Memory B cell (primary cell): Measurements from ENCODE around the gene THY1.
"Not testable (repeated sequence)": the region's sequence is repeated elsewhere in the genome, so short reads cannot be mapped to it uniquely, and the experiment has no call there.

ENCODE experiments used
- ATAC-seq: fragments of 150-1000 bp; cut with Tn5 transposase; 2 replicates; pipeline ENCODE4 v1.10.0; 2021; ENCODE audit warnings: low read depth, mild to moderate bottlenecking, moderate library complexity
- DNase-seq, 2 donors: peaks; one replicate each; pipeline ENCODE4 v3.0.0; 2022; ENCODE audit warnings: low spot score in 2 of 2
- H3K27ac Mint-ChIP-seq: one replicate; pipeline ENCODE4 v1.8.0; 2022; ENCODE audit warnings: mild to moderate bottlenecking, moderate library complexity, mixed read lengths
- H3K27me3 Mint-ChIP-seq: one replicate; pipeline ENCODE4 v1.8.0; 2022; ENCODE audit warnings: mixed read lengths
- H3K36me3 Mint-ChIP-seq: one replicate; pipeline ENCODE4 v1.8.0; 2022; ENCODE audit warnings: mild to moderate bottlenecking, mixed read lengths
- H3K4me1 Mint-ChIP-seq: one replicate; pipeline ENCODE4 v1.8.0; 2022; ENCODE audit warnings: mixed read lengths
- H3K4me3 Mint-ChIP-seq: one replicate; pipeline ENCODE4 v1.8.0; 2022; ENCODE audit warnings: mild to moderate bottlenecking, moderate library complexity, mixed read lengths
- H3K9me3 Mint-ChIP-seq: one replicate; pipeline ENCODE4 v1.8.0; 2022; ENCODE audit warnings: mixed read lengths

The THY1 gene

DNA sequence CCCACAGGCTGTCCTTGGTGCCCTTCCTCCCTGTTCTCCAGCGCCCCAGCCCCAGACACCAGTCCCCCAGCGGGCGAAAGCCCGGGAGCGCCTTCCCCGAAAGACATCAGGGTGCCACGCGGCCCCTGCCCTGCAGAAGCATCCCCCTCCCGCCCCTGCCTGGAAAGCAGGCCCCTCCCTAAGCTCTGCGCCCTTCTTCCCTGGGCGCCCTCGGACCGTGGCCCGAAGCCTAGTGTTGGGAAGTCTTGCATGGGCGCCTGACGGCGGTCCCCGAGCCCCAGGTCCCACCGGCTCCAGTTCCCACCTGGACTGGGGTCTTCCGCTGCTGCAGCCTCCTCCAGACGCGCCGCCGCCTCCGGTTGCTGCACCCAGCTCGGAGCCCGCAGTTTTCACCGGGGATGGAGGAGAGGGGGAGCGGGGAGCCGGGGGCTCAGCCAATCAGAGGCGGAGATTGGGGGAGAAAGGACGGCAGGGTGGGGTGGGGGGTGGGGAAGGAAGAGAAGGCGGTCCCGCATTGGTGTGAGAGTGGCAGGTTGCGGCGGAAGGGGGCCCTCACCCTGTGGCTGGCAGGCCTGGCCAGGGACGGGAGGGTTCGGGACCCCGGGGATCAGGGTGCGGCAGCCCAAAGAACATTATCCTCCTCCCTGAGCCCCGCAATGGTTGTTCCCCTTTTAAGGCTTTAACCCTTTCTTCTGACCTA, at the start of gene THY1:
Gene THY1, minus strand, starts transcription at position 364 of the 700 bp plus-strand sequence. CDS start 2,267 bp downstream, outside the sequence.
- H3K27me3 Mint-ChIP-seq = peaks cover 44% of the 10 kb centered on the region
- no peaks in the 10 kb centered on the region for H3K9me3 Mint-ChIP-seq
- peak within 1 kb of the TSS; percentile 58 for H3K4me3 Mint-ChIP-seq
- H3K4me1 Mint-ChIP-seq = peaks cover 7% of the 10 kb centered on the region
- ATAC-seq = no peak
- H3K36me3 Mint-ChIP-seq = no peaks in the 10 kb centered on the region
- no peak within 1 kb of the TSS for H3K27ac Mint-ChIP-seq
- DNase-seq = no peak

GRCh38 chr11:119472186-119472855, 49.3 kb upstream of the THY1 start:
- peaks cover 29% of the 10 kb centered on the region for H3K27me3 Mint-ChIP-seq
- ATAC-seq = no peak
- no peaks in the 10 kb centered on the region for H3K4me1 Mint-ChIP-seq
- DNase-seq = no peak
- peaks cover 8% of the 10 kb centered on the region for H3K9me3 Mint-ChIP-seq
- H3K27ac Mint-ChIP-seq = no peak overlapping the region
- H3K4me3 Mint-ChIP-seq = no peak overlapping the region
- H3K36me3 Mint-ChIP-seq = no peaks in the 10 kb centered on the region

GRCh38 chr11:119471329-119471728, 48.4 kb upstream of the THY1 start:
- ATAC-seq (no peak), DNase-seq (peak in 1 of 2 donors; percentile 2)
- peaks cover 12% of the 10 kb centered on the region for H3K9me3 Mint-ChIP-seq
- H3K4me3 Mint-ChIP-seq = no peak overlapping the region
- no peaks in the 10 kb centered on the region for H3K36me3 Mint-ChIP-seq
- no peak overlapping the region for H3K27ac Mint-ChIP-seq
- peaks cover 29% of the 10 kb centered on the region for H3K27me3 Mint-ChIP-seq
- no peaks in the 10 kb centered on the region for H3K4me1 Mint-ChIP-seq

DNA sequence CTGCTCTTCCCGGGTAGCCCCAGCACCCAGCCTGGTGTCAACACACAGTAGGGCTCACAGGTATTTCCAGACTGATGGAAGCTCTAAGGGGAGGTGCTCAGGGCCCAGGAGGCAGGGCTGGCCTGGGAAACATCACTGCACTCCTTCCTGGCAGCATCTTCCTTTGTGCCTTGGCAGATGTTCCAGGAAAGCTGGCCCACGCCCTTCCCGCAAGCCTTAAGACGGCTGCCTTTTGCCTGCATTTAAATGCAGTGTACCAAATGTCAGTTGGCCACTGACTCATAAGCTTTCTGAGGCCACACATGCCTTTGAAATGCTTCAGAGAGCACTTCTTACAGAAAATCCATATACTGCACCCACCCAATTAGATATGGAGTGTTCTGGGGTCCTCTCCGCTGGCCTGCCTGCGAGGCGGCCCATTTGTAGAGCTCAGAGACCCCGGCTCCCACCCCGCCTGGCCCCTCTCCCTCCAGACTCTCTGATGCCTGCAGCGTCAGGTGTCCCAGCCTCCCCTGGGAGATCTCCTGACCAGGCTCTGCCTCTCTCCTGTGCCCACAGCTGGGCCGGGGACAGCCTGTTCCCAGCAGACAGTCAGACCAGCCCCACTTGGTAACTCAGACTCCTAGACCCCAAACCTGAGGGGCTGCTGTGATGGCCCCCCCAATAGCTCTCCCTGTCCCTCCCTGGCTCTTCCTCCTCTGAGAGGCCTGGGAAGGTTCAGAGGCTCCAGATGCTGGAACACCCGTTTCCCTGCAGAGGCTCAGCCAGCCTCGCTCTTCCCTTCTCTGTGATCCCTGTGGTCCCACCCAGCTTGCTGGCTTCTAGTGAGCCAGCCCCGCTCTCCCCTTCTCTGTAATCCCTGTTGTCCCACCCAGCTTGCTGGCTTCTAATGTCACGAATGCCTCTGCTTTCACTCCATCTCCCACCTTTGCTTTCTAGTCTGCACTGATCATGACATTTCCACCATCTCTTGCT, 47.6 kb upstream of the THY1 start:
- Mint-ChIP-seq H3K27me3 (peaks cover 25% of the 10 kb centered on the region), H3K9me3 (peaks cover 14% of the 10 kb centered on the region), H3K4me1 (no peaks in the 10 kb centered on the region), H3K4me3 (no peak overlapping the region), H3K36me3 (no peaks in the 10 kb centered on the region), H3K27ac (no peak overlapping the region)
- ATAC-seq (no peak), DNase-seq (peak in 1 of 2 donors; percentile 7)

GRCh38 chr11:119469506-119469905, 46.5 kb upstream of the THY1 start:
- ATAC-seq = no peak
- Mint-ChIP-seq H3K27ac (no peak overlapping the region), H3K4me3 (no peak overlapping the region), H3K4me1 (no peaks in the 10 kb centered on the region), H3K36me3 (no peaks in the 10 kb centered on the region), H3K9me3 (peaks cover 18% of the 10 kb centered on the region), H3K27me3 (peaks cover 22% of the 10 kb centered on the region)
- DNase-seq = no peak

- no peak overlapping the region for H3K4me3 Mint-ChIP-seq
- no peak for ATAC-seq
- H3K27ac Mint-ChIP-seq = no peak overlapping the region
- DNase-seq = peak in 1 of 2 donors; percentile 3
- H3K9me3 Mint-ChIP-seq = peaks cover 20% of the 10 kb centered on the region
- H3K27me3 Mint-ChIP-seq = peaks cover 21% of the 10 kb centered on the region
- H3K36me3 Mint-ChIP-seq = no peaks in the 10 kb centered on the region
- no peaks in the 10 kb centered on the region for H3K4me1 Mint-ChIP-seq
Measured at GRCh38 chr11:119468511-119468910, 45.5 kb upstream of the THY1 start.

DNA sequence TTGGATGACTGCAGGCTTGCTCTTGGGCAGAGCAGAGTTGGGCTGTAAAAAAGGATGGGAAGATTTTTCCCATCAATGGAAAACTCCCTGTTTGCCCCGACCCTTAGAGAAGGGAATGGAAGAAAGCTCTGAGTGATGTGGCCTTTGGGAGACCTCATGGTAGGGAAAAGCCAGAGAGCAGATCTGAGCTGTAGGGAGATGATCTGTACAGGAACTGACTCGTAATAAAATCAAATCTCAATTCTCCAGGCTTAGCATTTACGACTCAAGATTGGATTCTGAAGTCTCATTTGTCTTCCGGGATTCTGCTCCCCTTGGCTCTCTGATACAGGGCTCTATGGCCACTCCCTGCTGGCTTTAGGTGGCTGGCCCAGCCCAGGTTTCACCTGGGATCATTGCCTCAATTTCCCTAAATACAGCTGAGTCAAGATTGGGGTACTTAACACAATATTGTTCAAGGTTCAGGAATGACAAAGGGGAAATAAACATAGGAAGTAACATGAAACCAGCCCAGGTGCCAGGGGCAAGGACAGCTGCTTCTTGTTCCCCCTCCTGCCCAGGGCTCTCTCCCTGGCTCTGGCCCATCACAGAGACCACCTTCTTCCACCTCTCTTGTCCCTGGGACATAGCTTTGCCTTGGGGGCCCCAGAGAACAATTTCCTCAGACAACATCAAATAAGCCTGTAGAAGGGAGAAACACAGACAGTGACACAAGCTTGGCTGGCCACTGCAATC, 38.4 kb upstream of the THY1 start:
- DNase-seq = no peak
- peaks cover 18% of the 10 kb centered on the region for H3K27me3 Mint-ChIP-seq
- no peak overlapping the region for H3K4me3 Mint-ChIP-seq
- ATAC-seq = no peak
- H3K27ac Mint-ChIP-seq = no peak overlapping the region
- H3K36me3 Mint-ChIP-seq = no peaks in the 10 kb centered on the region
- no peaks in the 10 kb centered on the region for H3K4me1 Mint-ChIP-seq
- peaks cover 13% of the 10 kb centered on the region for H3K9me3 Mint-ChIP-seq

- DNase-seq (no peak), ATAC-seq (no peak)
- Mint-ChIP-seq H3K27ac (no peak overlapping the region), H3K36me3 (no peaks in the 10 kb centered on the region), H3K4me3 (no peak overlapping the region), H3K4me1 (no peaks in the 10 kb centered on the region), H3K9me3 (peaks cover 10% of the 10 kb centered on the region), H3K27me3 (peaks cover 16% of the 10 kb centered on the region)
Measured at GRCh38 chr11:119460582-119460981, 37.6 kb upstream of the THY1 start.

DNA sequence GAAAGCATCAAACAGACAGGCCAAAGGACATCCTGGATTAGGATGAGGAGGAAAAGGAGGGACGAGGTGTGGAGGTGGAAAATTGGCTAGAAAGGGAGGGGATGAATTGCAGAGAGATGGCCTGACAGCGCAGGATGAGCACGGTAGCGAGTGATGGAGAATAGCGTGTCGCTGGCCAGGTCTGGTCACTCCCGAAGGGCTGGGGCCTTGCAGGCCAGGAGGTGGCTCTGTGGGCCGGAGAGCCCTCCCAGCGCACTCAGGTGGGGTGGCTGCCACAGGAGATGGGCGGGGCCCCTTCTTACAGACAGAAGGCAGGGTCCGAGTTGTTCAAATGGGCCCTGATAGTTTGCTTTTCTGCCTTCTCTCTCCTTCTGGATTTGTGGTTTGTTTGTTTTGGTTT, 37.1 kb upstream of the THY1 start:
- ATAC-seq (no peak), DNase-seq (no peak)
- Mint-ChIP-seq H3K9me3 (peaks cover 8% of the 10 kb centered on the region), H3K27me3 (peaks cover 16% of the 10 kb centered on the region), H3K4me1 (no peaks in the 10 kb centered on the region), H3K36me3 (no peaks in the 10 kb centered on the region), H3K27ac (no peak overlapping the region), H3K4me3 (no peak overlapping the region)

DNA sequence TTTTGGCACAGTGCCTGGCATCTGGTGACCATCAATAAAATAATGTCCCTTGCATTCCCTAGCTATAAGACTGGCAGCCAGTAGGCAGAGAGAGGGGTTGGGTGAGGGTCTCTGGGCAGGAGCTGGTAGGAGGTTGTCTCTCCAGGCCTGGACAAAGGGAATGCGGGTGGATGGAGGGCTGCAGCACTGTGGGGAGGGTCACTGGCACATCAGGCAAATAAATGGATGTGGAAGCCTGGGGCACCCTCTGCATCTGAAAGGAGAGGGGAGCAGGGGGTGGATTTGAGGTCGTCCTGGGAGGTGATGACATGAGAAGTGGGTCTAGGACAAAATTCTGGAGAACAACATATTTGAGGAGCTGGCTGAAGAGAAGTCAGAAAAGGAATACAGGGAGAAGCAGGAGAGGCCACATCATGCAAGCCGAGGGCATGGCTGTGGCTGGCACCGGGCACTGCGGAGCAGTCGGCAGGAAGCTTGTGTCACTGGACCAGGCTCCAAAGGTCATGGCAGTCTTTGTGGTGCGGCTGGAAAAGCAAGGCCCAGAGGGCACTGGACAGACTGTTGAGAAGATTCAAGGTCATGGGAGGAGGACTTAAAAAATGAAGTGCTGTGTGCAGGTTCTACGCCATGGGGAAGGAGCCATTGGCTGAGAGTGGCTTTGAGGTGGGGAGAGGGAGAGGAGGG, 36.5 kb upstream of the THY1 start:
- DNase-seq = no peak
- Mint-ChIP-seq H3K4me1 (no peaks in the 10 kb centered on the region), H3K27me3 (peaks cover 16% of the 10 kb centered on the region), H3K4me3 (no peak overlapping the region), H3K9me3 (peaks cover 5% of the 10 kb centered on the region), H3K36me3 (no peaks in the 10 kb centered on the region), H3K27ac (no peak overlapping the region)
- no peak for ATAC-seq

GRCh38 chr11:119455708-119456107, 32.7 kb upstream of the THY1 start:
- H3K9me3 Mint-ChIP-seq, H3K4me3 Mint-ChIP-seq, H3K36me3 Mint-ChIP-seq, H3K27ac Mint-ChIP-seq, DNase-seq, H3K4me1 Mint-ChIP-seq, ATAC-seq: not testable (repeated sequence)
- H3K27me3 Mint-ChIP-seq = peaks cover 22% of the 10 kb centered on the region

- not testable (repeated sequence) for DNase-seq, H3K36me3 Mint-ChIP-seq, H3K9me3 Mint-ChIP-seq, H3K4me1 Mint-ChIP-seq, H3K4me3 Mint-ChIP-seq, H3K27ac Mint-ChIP-seq, ATAC-seq
- H3K27me3 Mint-ChIP-seq = peaks cover 25% of the 10 kb centered on the region
Measured at GRCh38 chr11:119455241-119455640, 32.3 kb upstream of the THY1 start.

DNA sequence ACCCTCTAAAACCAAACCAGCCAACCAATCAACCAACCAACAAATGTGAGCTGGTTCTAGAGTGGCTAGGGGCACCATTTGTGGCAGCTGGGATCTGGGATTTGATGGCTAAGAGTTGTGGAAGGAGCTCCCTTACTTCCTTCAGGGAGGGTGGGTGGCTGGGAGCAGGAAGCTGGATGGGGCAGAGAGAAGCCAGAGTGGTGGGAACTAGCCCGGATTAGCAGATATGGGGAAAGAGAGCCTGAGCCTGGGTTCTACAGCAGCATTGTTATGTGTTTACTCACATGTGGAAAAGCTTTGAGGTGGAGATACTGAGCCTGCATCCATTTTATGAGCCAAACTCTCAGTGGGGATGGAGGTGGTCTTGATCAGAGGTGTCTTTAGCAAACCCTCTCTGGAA, 30.9 kb upstream of the THY1 start:
- Mint-ChIP-seq H3K27me3 (peaks cover 20% of the 10 kb centered on the region), H3K27ac (no peak overlapping the region), H3K4me1 (peaks cover 2% of the 10 kb centered on the region), H3K4me3 (no peak overlapping the region), H3K36me3 (no peaks in the 10 kb centered on the region), H3K9me3 (peaks cover 1% of the 10 kb centered on the region)
- no peak for DNase-seq
- no peak for ATAC-seq
